ENCODE data around the gene ACSL5. TPM values are rescaled to one million over a fixed set of nuclear protein-coding genes. Genes with fewer than 3 reads are reported as not detected.

The ACSL5 gene
- total RNA-seq, 4 donors from 2014 or later = 91.6 to 315 (median 178) TPM

GRCh38 chr10:112442063-112442462, 68.1 kb downstream of the ACSL5 start:
- Histone ChIP-seq H3K4me1 (peaks cover 7 to 15% (median 11%) of the 10 kb centered on the region in 4 donors), H3K9me3 (no peaks in the 10 kb centered on the region), H3K27ac (no peak overlapping the region), H3K36me3 (peaks cover 0 to 30% (median 7%) of the 10 kb centered on the region in 4 donors), H3K4me3 (no peak overlapping the region), H3K27me3 (no peaks in the 10 kb centered on the region)
- intact Hi-C loops (cut with DNase I; ENCODE audit: low total_unique reads) = no loop called here
- TF ChIP-seq EP300 (IDR thresholded peaks at IDR 0.05; ENCODE audit: low read depth) (no peak), POLR2A (IDR thresholded peaks at IDR 0.05) (no peak)
- no peak for DNase-seq
- 20 to 27% methylated on average over 3 of the region's 3 CpGs for WGBS, 2 donors (ENCODE audit: low coverage in 1 of 2)
- in situ Hi-C loops (cut with MboI; ENCODE audit: low pct_ligation_motif_present in 1 of 4, low pct_unique_long_range_greater_than_20kb in 1 of 4, low sequenced_read_pairs in 3 of 4) = loop anchor here (25.0 kb wide), 1 partner anchor 255 kb away; the partner anchor contains the start of gene GPAM (in 4 of the 4)

GRCh38 chr10:112446055-112446854, 72.3 kb downstream of the ACSL5 start:
- TF ChIP-seq CTCF (IDR thresholded peaks at IDR 0.05) = peak in 2 of 5 experiments; percentile 12 to 30
- no peak for TF ChIP-seq POLR2A (IDR thresholded peaks at IDR 0.05)
- intact Hi-C loops (cut with DNase I; ENCODE audit: low total_unique reads) = no loop called here
- 0 to 4% methylated on average over 8 to 20 of the region's 20 CpGs for WGBS, 2 donors (ENCODE audit: low coverage in 1 of 2)

DNA sequence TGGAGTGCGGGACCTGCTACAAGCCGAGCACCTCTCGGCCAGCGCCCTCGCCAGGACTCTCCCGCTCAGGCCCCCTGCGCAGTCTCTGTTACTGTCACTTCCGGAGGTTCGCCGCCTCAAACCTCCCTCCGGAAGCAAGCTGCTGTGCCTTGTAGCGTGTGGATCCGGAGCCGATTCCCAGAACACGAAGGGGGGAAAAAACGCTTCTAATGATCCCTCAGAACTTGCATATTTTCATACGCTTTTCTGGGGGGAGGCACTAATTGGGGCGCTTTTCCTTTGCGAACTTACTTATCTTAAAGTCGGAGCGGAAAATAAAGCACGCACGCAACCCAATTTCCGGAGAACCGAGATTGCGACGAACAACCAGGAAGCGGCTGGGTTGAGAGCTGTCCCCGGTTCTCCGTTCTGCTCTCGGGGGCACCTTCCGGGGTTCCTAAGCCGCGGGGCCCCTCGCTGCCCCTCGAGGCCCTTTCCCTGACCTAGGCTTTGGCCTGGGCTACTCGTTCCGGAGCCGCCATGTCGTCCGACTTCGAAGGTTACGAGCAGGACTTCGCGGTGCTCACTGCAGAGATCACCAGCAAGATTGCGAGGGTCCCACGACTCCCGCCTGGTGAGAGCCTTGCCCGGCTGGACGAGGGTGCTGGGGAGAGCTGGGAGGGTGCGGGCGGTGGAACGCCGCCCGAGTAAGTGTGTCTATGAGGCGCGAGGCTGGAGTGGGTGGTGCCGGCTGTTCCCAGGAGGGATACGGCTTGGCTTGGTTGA, 73.1 kb downstream of the ACSL5 start, which contains the start of the genes VTI1A and ZDHHC6:
TSS of gene VTI1A (plus strand) at position 361 of the 765 bp plus-strand sequence. CDS start at position 520, 159 bp downstream.
TSS of gene ZDHHC6 (minus strand) at position 60 of the 765 bp plus-strand sequence. CDS start 1,478 bp downstream, outside the sequence.
- H3K27me3 ChIP-seq = no peaks in the 10 kb centered on the region
- peaks cover 7 to 36% (median 23%) of the 10 kb centered on the region in 4 donors for H3K4me1 ChIP-seq
- TF ChIP-seq POLR2AphosphoS5 (IDR thresholded peaks at IDR 0.05) (peak in 2 of 3 donors; percentile 80 to 83), EP300 (IDR thresholded peaks at IDR 0.05; ENCODE audit: low read depth) (no peak), POLR2A (IDR thresholded peaks at IDR 0.05) (peak; percentile 82), CTCF (IDR thresholded peaks at IDR 0.05) (peak in 2 of 5 experiments; percentile 11 to 27)
- in situ Hi-C loops (cut with MboI; ENCODE audit: low pct_ligation_motif_present in 1 of 4, low pct_unique_long_range_greater_than_20kb in 1 of 4, low sequenced_read_pairs in 3 of 4) = loop anchor here (25.0 kb wide), 1 partner anchor 260 kb away; the partner anchor contains the start of gene GPAM (in 4 of the 4)
- H3K36me3 ChIP-seq = peaks cover 0 to 10% (median 0%) of the 10 kb centered on the region in 4 donors
- WGBS, 2 donors (ENCODE audit: low coverage in 1 of 2) = 0 to 1% methylated on average over 3 to 56 of the region's 59 CpGs
- intact Hi-C loops (cut with DNase I; ENCODE audit: low total_unique reads) = no loop called here
- H3K27ac ChIP-seq = peak within 1 kb of the TSS; percentile 86 to 90 (median 89)
- H3K4me3 ChIP-seq = peak within 1 kb of the TSS; percentile 63 to 85 (median 76)
- no peaks in the 10 kb centered on the region for H3K9me3 ChIP-seq
- DNase-seq = peak; percentile 88

More at GRCh38 chr10:112446055-112446854, 72.3 kb downstream of the ACSL5 start:
- Histone ChIP-seq H3K4me1 (peaks cover 7 to 31% (median 23%) of the 10 kb centered on the region in 4 donors), H3K4me3 (peak overlapping the region; percentile 63 to 85 (median 76)), H3K9me3 (no peaks in the 10 kb centered on the region), H3K27ac (peak overlapping the region; percentile 86 to 90 (median 89)), H3K36me3 (peaks cover 0 to 15% (median under 1%) of the 10 kb centered on the region in 4 donors), H3K27me3 (no peaks in the 10 kb centered on the region)
- peak; percentile 28 for DNase-seq
- in situ Hi-C loops (cut with MboI; ENCODE audit: low pct_ligation_motif_present in 1 of 4, low pct_unique_long_range_greater_than_20kb in 1 of 4, low sequenced_read_pairs in 3 of 4) = loop anchor here (25.0 kb wide), 1 partner anchor 259 kb away; the partner anchor contains the start of gene GPAM (in 4 of the 4)

DNA sequence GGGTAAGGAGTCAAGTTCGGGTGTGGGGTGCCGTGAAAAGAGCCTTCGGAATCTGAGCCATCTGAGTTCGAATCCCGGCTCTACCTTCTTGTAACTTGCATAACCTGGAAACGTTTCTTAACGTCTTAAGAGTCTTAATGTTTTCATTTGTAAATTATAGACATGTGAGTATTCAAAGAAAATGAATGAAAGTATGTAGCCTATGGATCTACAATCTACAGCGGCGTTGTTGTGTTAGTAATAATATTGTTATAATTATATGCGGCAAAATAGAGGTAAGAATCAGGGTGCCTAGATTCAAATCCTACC, 73.7 kb downstream of the ACSL5 start:
- Histone ChIP-seq H3K9me3 (no peaks in the 10 kb centered on the region), H3K4me3 (peak overlapping the region; percentile 63 to 85 (median 76)), H3K36me3 (peaks cover 0 to 5% (median 0%) of the 10 kb centered on the region in 4 donors), H3K4me1 (peaks cover 7 to 36% (median 23%) of the 10 kb centered on the region in 4 donors), H3K27me3 (no peaks in the 10 kb centered on the region), H3K27ac (peak overlapping the region; percentile 86 to 90 (median 89))
- 0 to 2% methylated on average over 10 of the region's 10 CpGs for WGBS, 2 donors (ENCODE audit: low coverage in 1 of 2)
- no peak for DNase-seq
- in situ Hi-C loops (cut with MboI; ENCODE audit: low pct_ligation_motif_present in 1 of 4, low pct_unique_long_range_greater_than_20kb in 1 of 4, low sequenced_read_pairs in 3 of 4) = loop anchor here (25.0 kb wide), 1 partner anchor 260 kb away; the partner anchor contains the start of gene GPAM (in 4 of the 4)
- intact Hi-C loops (cut with DNase I; ENCODE audit: low total_unique reads) = no loop called here
- no peak for TF ChIP-seq POLR2AphosphoS5 (IDR thresholded peaks at IDR 0.05)

All from transverse colon (tissue), 4 donors.